ENCODE measurements around the gene RASSF8.
A peak's percentile ranks its signal among the peaks of the same experiment; 100 is the strongest.

RASSF8 gene

GRCh38 chr12:25993901-25994651, 35.6 kb downstream of the RASSF8 start:
- peak; percentile 96 for DNase-seq

DNA sequence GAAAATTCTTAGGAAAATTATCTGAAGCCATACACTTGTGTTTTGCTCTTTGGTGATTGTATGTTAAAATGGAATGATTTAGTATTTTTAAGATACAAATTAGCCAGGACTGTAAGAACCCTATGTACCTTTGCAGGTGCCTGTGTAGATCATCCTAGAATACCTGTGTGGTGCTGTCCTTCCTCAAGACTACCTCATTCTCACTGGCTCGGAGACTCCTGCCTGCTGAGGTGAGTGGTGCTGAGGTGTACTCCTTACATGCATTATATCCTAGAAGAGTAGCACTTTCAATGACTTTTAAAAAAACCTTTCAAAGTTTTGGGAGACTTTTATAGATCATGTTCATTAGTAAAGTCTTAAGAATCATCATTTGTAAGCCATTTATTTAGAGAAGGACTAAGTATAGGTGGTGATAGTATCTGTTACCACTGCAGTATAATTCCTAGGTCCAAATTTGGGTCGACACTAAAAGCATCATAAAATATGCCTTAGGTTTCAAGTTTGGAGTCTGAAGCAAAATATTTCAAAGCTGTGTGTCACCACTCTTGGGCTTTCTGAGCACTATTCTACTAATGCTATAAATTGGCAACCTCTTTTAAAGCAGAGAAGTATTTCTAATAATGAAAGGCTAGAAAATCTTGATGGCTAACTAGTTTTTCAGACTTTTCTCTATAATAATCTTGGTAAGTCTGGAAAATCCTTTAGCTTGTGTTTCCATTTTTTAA, 36.6 kb downstream of the RASSF8 start:
- peak; percentile 35 for DNase-seq

- peak; percentile 44 for DNase-seq
These were observed 37.4 kb downstream of the RASSF8 start for GRCh38 chr12:25995906-25996305.

DNA sequence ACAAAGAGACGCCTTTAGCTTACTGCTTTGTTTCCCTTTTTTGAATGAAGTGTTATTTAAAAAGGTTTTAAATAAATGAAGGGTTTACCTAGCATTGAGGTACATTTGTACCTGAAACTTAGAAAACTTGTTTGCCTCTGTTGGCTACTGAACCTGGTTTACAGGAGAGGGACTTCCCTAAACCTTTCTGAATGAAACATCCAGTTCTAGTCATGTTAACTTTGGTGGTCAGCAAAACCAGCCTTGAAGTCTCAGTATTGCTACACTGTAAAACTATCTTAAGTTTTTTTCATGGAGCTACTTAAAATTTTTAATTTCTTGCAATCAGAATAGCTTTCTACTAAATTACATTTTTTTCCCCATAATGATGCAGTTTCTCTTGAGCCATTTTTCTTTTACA, 38.2 kb downstream of the RASSF8 start:
- no peak for DNase-seq

- peak; percentile 95 for DNase-seq
These were observed 38.9 kb downstream of the RASSF8 start for GRCh38 chr12:25997201-25997963.

DNA sequence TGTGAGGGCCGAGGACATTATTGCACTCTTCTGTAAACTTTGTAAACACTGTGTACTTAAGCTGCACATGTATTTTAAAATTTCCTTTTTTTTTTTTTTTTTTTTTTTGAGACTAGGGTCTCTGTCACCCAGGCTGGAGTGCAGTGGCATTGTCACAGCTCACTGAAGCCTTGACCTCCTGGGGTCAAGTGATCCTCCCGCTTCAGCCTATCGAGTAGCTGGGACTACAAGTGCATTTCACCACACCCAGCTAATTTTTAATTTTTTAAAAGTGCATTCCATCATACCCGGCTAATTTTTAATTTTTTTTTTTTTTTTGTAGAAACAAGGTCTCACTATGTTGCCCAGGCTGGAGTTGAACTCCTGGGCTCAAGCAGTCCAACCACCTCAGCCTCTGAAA, 42.4 kb downstream of the RASSF8 start:
- no peak for DNase-seq

- DNase-seq: no peak
These were observed 43.0 kb downstream of the RASSF8 start for GRCh38 chr12:26001530-26001929.

- no peak for DNase-seq
These were observed 44.6 kb downstream of the RASSF8 start for GRCh38 chr12:26003065-26003464.

DNA sequence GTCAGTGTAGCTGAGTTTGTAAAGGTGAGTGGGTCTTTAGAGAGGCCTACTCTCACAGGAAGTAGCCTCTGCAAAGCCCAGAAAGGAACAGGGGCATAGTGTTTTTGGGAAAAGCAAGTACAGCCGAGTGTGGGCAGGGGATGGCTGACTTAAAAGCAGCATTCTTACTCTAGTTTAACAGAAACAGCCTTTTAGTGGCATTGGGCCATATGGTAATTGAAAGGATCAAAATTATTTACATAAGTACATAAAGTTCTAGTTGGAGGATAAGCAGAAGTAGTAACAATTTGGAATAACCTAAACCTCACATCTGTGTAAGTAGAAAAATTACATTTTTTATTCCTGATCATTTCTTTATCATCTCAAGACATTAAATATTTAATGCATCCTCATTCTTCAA, 49.1 kb downstream of the RASSF8 start:
- DNase-seq: no peak

DNA sequence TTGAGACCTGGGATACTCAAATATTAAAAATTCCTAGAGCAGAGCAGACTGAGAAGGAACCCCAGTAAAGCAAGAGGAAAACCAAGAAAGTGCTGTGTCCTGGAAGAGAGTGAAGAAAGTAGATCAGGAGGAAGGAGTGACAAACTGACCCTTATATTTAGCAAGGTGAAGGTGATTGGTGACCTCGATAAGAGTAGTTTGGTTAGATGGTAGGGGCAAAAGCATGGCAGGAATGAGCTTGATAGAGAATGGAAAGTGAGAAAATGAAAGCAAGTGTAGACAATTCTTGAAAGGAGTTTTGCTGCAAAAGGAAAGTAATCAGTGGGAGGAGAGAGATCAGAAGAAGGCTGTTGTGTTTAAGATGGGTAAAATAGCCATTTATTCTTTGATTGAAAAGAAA, 51.1 kb downstream of the RASSF8 start:
- no peak for DNase-seq

DNA sequence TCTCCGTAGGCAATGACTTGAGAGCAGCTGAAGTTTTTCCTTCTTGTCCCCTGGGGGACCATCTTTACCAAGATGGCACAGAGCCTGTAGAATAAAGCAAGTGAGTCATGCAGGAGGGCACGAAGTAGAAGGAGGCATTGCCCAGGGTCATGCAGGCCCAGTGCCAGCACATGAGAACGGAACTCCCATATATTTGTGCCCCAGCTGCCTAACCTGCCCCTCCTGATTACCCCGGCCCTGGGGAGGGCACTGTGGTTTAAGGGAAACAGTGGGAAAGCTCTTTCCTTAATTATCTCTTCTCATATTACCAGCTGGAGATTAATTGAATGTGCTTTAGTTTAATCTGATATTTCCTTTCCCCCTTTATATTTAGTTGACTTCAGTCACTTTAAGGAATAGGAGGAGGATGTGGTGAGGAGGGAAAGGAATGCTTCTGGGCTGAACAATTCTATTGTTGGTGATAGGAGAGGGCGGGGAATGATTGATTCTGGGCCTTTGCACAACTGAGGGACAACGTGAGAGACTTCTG, 51.9 kb downstream of the RASSF8 start:
- DNase-seq: peak; percentile 53

DNA sequence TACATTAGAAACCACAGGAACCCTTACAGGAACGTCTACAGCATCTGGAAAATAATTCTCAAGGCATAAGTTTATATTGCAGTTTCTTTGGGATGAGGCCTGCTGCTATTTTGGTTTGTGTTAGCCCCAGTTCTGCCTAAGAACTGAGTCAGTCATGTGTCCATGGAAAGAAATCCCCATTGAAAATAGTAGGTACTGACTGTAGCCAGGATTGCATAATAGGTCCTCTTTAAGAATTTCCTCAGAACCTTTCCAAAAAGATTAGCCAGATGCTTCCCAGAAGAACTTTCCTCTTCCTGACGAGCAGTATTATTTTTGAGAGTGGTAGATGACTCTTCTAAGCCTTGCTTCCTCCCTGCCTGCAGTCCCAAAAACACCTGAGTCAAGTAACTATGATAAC, 52.6 kb downstream of the RASSF8 start:
- DNase-seq: peak; percentile 76

GRCh38 chr12:26014085-26014484, 55.6 kb downstream of the RASSF8 start:
- DNase-seq: peak; percentile 35

- no peak for DNase-seq
These were observed 58.0 kb downstream of the RASSF8 start for GRCh38 chr12:26016516-26016915.

DNA sequence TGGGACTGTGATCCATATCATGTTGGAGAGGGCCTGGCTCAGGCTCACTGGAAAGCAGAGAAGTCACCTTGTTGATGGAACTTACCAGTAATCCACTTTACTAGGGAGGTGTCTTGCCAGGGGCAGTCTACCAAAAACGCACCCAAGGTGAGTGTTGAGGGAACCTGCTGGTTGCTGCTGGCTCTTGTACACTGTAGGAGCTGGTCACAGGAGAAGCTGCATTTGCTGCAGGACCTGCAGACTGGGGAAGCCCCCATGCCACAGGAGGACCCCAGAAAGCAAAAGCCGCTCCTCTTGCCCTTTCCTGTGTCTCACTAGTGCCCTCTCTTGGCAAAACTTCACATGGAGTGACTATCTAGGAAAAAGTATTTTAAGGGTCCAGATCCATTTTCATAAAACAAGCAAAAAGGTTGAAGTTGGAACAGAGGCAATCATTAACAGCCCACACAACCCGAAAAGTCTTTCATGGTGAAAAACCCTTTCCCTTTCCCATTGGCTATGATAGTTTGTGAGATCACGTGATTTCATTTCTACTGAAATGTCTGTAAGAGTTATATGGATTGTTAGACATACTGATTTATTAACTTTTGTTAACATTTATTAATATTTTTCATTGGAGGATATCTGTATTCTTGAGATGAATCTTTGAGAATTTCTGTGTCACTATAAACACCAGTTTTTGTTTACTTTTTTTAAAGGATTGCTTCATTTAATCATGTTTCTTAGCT, 59.2 kb downstream of the RASSF8 start:
- peak; percentile 35 for DNase-seq

- DNase-seq: no peak
These were observed 60.4 kb downstream of the RASSF8 start for GRCh38 chr12:26018926-26019325.

DNA sequence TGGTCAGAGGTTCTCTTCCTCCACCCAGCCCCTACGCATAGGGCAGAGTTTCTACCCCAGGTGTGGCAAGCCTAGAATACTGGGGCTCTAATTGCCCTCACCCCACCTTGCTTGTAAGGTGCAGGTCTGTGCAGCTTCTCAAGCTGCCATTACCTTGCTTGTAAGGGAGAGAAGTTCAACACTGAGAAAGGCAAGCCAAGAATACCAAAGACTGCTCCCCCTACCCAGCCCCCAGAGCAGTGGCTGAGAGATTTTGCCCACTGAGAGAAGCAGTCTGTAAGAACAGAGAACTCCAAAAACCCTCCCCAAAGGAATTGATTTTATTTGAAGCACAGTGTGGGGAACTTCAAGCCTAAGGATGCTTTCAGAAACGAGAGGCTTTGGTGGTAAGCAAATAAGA, 63.1 kb downstream of the RASSF8 start:
- no peak for DNase-seq

GRCh38 chr12:26022043-26022442, 63.6 kb downstream of the RASSF8 start:
- DNase-seq: no peak

DNA sequence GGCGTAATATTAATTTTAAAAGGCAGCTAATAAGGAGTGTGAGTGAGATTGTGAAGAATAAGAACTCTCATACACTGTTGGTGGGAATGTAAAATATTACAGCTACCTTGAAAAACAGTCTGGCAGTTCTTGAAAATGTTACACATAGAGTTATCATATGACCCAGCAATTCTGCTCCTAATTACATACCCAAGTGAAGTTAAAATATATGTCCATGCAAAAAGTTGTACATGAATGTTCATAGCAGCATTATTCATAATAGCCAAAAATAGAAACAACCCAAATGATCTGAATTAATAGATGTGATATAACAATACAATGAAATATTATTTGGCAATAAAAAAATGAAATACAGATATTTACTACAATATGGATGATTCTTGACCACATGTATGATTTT, 68.2 kb downstream of the RASSF8 start:
- no peak for DNase-seq

DNA sequence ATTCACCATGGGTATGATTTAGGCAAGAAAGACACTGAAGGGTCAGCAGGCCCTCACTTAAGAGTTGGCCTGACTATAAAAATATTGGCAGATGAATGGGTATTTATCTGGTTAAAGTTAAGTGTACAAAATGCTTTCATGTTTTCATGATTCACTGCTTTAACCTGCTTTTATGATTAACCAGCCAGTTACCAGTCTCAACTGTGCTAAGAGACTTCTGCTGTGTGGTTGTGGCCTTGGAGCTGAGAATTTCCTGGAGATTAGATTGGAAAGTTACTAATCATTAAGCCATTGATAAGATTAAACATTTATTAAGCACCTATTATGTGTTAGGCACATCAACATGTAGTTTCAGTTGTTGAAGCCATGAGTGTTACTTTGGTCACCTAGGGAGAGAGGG, 68.9 kb downstream of the RASSF8 start:
- no peak for DNase-seq

- peak; percentile 51 for DNase-seq
These were observed 70.7 kb downstream of the RASSF8 start for GRCh38 chr12:26028953-26029735.

- DNase-seq: no peak
These were observed 71.2 kb downstream of the RASSF8 start for GRCh38 chr12:26029736-26030022.

All from fibroblast of skin of abdomen (primary cell).